Bronchial epithelial cell (primary cell): Measurements from ENCODE around the gene STUB1. TPM values are rescaled to one million over a fixed set of nuclear protein-coding genes. Genes with fewer than 3 reads are reported as not detected.

Experiments used
- DNase-seq: peaks from one replicate; pipeline ENCODE4 v3.0.0-alpha.2; 2010; ENCODE audit warnings: low read depth
- FAIRE-seq: peaks from 2 replicates; lab custom pipeline; 2011; peaks lifted over from hg19 to GRCh38; lab: Jason Lieb, UNC
- H3K27me3 ChIP-seq: 2 replicates; pipeline ENCODE4 v1.5.1; 2011; ENCODE audit warnings: low read length; ENCODE audit not compliant: control insufficient read depth, insufficient read depth
- H3K36me3 ChIP-seq: 2 replicates; pipeline ENCODE4 v1.5.1; 2011; ENCODE audit warnings: low read length; ENCODE audit not compliant: control insufficient read depth, insufficient read depth
- H3K4me3 ChIP-seq: 2 replicates; pipeline ENCODE4 v1.5.1; 2011; ENCODE audit warnings: mild to moderate bottlenecking, low read depth, low read length, control low read depth
- total RNA-seq: library from RNA; depleted of rRNA; stranded (reverse); fragments of >200 nt; gene quantifications from 2 replicates; pipeline ENCODE4 v1.2.1, GENCODE V29; 2014
- TF ChIP-seq, protein P1 (sequence below): IDR thresholded peaks from 2 replicates; pipeline ENCODE4 v1.5.1; 2011; ENCODE audit warnings: mild to moderate bottlenecking, moderate library complexity, low read length, control low read depth, inconsistent platforms; ENCODE audit not compliant: insufficient read depth, severe bottlenecking

STUB1 gene
- total RNA-seq, 1 donor from 2014 or later = 204 TPM

DNA sequence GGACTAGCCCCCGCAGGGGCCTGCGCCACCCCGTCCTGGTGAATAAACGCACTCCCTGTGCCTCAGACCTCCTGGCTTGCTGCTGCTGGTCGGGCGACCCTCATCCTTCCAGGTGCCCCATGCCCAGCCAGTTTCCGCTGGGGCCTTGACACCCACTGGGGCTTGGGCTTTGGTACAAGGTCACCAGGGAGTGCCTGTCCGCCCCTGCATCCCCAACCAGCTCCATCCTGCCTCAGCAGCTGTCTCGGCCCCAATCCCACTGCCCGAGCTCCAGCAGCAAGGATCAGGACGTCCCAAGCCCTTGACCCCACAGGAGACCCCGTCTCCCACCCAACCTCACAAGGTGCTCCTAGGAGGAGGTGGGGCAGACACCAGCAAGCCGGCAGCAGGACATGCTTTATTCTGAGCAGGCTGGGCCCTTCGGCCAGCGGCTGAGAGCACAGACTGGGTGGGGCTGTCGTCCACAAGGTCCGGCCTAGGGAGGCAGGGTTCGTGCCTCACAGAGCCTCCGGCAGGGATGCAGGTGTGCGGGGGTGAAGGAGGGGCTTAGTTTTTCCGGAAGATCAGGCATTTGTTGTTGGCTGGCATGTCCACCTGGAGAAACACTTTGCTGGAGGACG, 46.0 kb upstream of the STUB1 start:
- TF ChIP-seq, protein P1, sequence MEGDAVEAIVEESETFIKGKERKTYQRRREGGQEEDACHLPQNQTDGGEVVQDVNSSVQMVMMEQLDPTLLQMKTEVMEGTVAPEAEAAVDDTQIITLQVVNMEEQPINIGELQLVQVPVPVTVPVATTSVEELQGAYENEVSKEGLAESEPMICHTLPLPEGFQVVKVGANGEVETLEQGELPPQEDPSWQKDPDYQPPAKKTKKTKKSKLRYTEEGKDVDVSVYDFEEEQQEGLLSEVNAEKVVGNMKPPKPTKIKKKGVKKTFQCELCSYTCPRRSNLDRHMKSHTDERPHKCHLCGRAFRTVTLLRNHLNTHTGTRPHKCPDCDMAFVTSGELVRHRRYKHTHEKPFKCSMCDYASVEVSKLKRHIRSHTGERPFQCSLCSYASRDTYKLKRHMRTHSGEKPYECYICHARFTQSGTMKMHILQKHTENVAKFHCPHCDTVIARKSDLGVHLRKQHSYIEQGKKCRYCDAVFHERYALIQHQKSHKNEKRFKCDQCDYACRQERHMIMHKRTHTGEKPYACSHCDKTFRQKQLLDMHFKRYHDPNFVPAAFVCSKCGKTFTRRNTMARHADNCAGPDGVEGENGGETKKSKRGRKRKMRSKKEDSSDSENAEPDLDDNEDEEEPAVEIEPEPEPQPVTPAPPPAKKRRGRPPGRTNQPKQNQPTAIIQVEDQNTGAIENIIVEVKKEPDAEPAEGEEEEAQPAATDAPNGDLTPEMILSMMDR = no peak
- H3K36me3 ChIP-seq = peaks cover 3% of the 10 kb centered on the region
- H3K4me3 ChIP-seq = no peak overlapping the region
- no peaks in the 10 kb centered on the region for H3K27me3 ChIP-seq
- FAIRE-seq (no peak), DNase-seq (no peak)

DNA sequence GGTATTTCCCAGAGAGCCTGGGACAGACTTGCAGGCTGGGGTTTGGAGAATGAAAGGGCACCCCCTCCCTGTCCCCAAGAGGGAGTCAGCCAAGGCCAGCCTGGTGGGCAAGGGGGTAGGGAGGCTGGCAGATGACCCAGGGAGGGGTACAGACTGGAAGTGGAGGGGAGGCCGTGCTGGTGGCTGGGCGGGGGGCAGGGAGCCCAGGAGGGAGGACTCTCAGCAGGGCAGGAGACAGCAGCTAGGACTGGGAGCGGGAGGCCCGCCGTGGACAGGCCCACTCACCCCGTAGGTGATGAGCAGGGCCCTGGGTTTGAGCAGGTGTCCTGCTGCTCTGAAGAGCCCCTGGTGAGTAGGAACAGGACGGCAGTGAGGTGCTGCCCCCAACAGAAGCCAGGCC, 45.2 kb upstream of the STUB1 start:
- Histone ChIP-seq H3K36me3 (peaks cover 3% of the 10 kb centered on the region), H3K27me3 (no peaks in the 10 kb centered on the region), H3K4me3 (peak overlapping the region; percentile 91)
- TF ChIP-seq, protein P1 = no peak
- no peak for DNase-seq
- FAIRE-seq = no peak

DNA sequence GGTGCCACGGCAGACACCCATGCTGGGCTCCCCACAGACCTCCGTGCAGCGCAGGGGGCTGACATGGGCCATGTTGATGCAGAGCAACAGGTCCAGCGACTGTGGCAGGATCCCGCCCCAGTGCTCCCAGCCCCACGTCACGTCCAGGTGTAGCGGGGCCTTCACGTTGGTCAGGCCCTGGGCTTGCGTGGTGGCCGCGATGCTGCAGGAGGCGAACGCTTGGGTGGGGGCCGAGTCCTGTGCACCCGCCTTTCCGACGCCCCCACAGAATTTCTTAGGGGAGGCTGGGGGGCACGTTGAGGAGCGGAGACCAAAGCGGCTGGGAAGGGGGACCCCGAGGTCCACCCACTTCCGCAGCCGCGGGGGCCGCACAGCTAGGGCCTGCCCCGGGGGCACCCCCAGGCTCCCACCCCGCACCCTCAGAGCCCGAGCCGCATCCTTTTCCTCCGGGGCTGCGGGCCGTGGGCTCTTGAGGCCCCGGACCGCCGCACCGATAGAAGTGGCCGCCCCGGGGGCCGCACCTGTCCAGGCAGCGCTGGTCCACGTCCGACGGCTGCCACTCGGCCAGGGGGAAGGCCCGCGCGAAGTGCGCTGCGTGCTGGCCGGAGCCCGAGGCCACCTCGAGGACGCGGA, 44.5 kb upstream of the STUB1 start:
- DNase-seq = no peak
- TF ChIP-seq, protein P1 = no peak
- H3K36me3 ChIP-seq = peaks cover 3% of the 10 kb centered on the region
- peak overlapping the region; percentile 91 for H3K4me3 ChIP-seq
- no peak for FAIRE-seq
- H3K27me3 ChIP-seq = no peaks in the 10 kb centered on the region

DNA sequence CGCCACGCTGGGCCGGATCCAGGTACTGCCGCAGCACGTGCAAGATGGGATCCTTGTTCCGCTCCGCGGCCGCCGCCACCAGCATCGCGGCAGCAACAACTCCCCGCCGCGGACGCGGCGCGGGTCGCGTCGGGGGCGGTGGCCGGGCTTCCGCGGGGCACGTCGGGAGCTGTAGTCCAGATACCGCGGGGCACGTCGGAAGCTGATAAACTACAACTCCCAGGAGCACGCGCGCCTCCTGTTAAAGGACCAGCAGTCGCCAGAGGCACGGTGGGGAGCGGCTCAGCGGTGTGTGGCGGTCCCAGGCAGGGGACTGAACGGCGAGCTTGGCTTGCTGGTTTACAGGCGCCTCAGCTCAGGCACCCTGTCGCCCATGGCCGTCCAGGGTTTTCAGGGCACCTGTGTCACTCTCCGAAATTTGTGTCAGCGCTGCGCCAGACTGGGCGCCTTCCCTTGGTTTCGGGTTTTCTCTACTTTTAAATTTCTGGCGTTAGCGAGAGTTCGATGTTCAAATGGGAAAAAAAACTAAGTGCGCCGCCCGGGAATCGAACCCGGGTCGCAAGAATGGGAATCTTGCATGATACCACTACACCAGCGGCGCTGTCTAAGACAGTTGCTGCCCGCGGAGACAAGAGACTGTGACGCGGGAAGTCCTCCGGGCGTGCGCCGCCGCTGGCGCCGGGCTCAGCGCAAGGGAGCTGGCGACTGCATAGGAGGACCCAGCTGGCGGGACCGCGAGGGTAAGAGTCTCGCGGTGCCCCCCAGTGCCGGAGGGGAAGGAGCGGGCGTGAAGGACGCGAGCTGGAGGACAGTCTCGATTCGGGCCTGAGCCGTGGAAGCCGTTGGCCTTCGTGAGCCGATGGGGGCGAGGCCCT, 43.8 kb upstream of the STUB1 start, which contains the start of gene METTL26:
TSS of gene METTL26 (minus strand) at position 100 of the 875 bp plus-strand sequence. CDS start at position 85, 15 bp downstream.
- FAIRE-seq = no peak
- peak within 1 kb of the TSS; percentile 91 for H3K4me3 ChIP-seq
- TF ChIP-seq, protein P1 = peak; percentile 4
- no peaks in the 10 kb centered on the region for H3K27me3 ChIP-seq
- peak; percentile 82 for DNase-seq
- peaks cover 3% of the 10 kb centered on the region for H3K36me3 ChIP-seq

DNA sequence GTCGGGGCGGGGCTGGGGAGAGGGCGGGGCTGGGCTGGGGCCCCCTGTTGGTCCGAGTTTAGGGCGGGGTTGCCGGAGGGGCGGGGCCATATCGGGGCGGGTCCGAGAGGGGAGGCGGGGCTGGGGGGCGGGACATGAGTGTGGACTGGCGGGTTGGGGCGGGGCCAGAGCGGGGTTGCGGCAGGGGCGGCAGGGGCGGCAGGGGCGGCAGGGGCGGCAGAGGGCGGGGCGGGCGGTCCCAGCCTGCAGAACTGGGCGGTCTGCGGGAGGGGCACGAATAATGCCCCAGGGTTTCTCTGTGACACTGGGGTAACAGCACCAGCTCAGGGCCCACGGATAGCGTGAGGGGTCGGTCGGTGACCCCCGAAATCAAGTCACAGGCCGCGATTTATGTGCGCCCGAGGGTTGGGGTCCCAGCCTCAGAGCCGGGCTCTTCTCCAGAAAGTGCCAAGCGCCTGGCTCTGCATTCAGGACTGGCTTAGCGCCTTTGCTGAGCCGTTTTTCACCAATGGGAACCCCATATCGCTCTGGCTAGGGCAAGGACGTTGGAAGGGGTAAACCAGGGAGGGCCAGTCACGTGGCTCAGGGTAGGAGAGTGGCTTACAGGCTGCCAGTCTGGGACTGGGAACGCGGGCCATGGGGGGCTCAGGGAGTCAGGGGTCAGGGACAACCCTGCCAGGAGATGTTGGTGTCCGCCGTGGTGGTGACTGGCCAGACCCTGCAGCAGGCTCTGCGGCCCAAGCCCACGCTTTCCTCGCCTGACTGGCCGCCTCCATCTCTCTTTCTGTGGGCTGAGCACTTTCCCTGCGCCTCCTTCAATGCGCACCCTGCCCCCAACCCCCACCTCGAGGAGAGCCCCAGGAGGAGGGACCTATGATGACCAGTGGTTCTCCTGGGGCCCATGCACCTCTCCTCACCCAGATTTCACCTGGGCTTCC, 42.9 kb upstream of the STUB1 start:
- FAIRE-seq (no peak), DNase-seq (no peak)
- Histone ChIP-seq H3K36me3 (peaks cover 3% of the 10 kb centered on the region), H3K4me3 (peak overlapping the region; percentile 91), H3K27me3 (no peaks in the 10 kb centered on the region)
- TF ChIP-seq, protein P1 = no peak
